HEK293 (cell line): ENCODE results near the gene CD276.
A peak's percentile ranks its signal among the peaks of the same experiment; 100 is the strongest.

Source experiments
- CTCF ChIA-PET: fragments of 350-600 bp; formaldehyde crosslinking; extraction: SDS; loops from one replicate; lab custom pipeline; 2021; ENCODE audit warnings: antibody characterized with exemption; lab: Yijun Ruan, JAX
- POLR2A ChIA-PET: fragments of 300-600 bp; formaldehyde crosslinking; extraction: SDS; loops from one replicate; lab custom pipeline; 2020; ENCODE audit warnings: antibody characterized with exemption, inconsistent platforms; lab: Yijun Ruan, JAX
- H3K27ac ChIP-seq: fragments of 200-500 bp; sonication (Bioruptor generic); 2 replicates; pipeline ENCODE4 v1.5.1; 2014; ENCODE audit warnings: low read depth, low read length, control low read depth, inconsistent platforms; ENCODE audit errors: extremely low read depth
- H3K36me3 ChIP-seq, 2 experiments: fragments of 200-500 bp in 1 of 2; sonication (Bioruptor generic) in 1 of 2; 1 replicate in 1 of 2; 2 replicates in 1 of 2; pipeline ENCODE4 v1.5.1; 2014 to 2017; ENCODE audit warnings: inconsistent platforms in 2 of 2, low read length in 2 of 2; ENCODE audit not compliant: control insufficient read depth in 2 of 2, insufficient read depth in 1 of 2
- H3K4me1 ChIP-seq: fragments of 200-500 bp; sonication (Bioruptor generic); 2 replicates; pipeline ENCODE4 v1.5.1; 2014; ENCODE audit warnings: mild to moderate bottlenecking, low read length, inconsistent platforms; ENCODE audit not compliant: control insufficient read depth, insufficient read depth
- H3K4me3 ChIP-seq: 2 replicates; pipeline ENCODE4 v1.5.1; 2011; ENCODE audit warnings: low read depth, mild to moderate bottlenecking, control low read depth, low read length, moderate library complexity
- H3K9me3 ChIP-seq: fragments of 200-500 bp; sonication (Bioruptor generic); 2 replicates; pipeline ENCODE4 v1.5.1; 2014; ENCODE audit warnings: low read depth, low read length, inconsistent platforms; ENCODE audit not compliant: control insufficient read depth, insufficient read depth
- EGR2 ChIP-seq: fragments of 450-650 bp; formaldehyde crosslinking; IDR thresholded peaks from 2 replicates; pipeline ENCODE4 v1.5.1; 2016; ENCODE audit warnings: low read depth, missing biosample characterization, missing genetic modification characterization
- PRDM1 ChIP-seq: fragments of 450-650 bp; formaldehyde crosslinking; IDR thresholded peaks from 2 replicates; pipeline ENCODE4; 2016; ENCODE audit warnings: missing biosample characterization, missing genetic modification characterization
- REST ChIP-seq: fragments of 450-650 bp; formaldehyde crosslinking; IDR thresholded peaks from 2 replicates; pipeline ENCODE4 v1.5.1; 2016; ENCODE audit warnings: missing biosample characterization, missing genetic modification characterization
- ZFHX2 ChIP-seq: fragments of 450-650 bp; formaldehyde crosslinking; conservative IDR thresholded peaks from 2 replicates; pipeline ENCODE4 v1.5.1; 2016; ENCODE audit warnings: missing biosample characterization, missing genetic modification characterization
- ZNF292 ChIP-seq: fragments of 450-650 bp; formaldehyde crosslinking; IDR thresholded peaks from 2 replicates; pipeline ENCODE4 v1.5.1; 2016; ENCODE audit warnings: low read depth, missing biosample characterization, missing genetic modification characterization, borderline replicate concordance
- ZNF548 ChIP-seq: fragments of 450-650 bp; formaldehyde crosslinking; IDR thresholded peaks from 2 replicates; pipeline ENCODE4 v1.5.1; 2016; ENCODE audit warnings: missing biosample characterization, missing genetic modification characterization
- TF ChIP-seq, protein P1 (sequence below): fragments of 450-650 bp; formaldehyde crosslinking; IDR thresholded peaks from 2 replicates; pipeline ENCODE4 v1.5.1; 2016; ENCODE audit warnings: missing biosample characterization, missing genetic modification characterization

The CD276 gene

DNA sequence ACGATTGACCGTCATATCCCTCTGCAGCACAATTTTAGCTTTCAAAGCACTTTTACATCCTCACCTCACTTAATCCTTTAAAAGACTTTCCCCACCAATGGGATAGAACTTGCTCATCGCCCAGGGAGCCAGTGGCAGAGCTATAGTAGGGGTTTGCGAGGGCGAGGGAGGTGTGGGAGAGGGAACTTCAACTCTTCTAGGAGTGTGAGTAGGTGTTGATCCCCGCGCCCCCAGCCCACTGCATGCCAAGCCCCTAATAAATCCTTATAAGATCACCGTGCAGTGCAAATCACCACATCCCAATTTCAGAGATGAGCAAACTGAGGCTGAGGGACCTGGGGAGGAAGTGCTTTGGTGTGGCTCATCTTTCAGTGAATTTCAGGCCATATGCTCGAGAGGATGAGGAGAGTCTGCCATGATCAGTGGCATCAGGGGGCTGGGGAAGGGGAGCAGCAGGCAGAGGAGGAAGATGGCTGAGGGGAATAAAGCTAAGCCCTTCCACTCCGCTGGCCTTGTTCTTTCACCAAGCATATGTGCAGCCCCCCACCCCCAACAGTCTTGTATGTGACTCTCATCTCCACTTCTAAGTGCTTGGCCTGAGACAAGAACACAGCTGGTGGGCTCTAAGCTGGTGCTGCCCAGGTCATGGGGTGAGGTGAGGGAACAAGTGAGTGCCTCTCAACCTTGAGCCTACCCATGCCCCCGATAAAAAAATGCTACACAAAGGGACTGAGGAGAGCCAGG, 63.8 kb downstream of the CD276 start:
- H3K27ac ChIP-seq = no peak overlapping the region
- TF ChIP-seq EGR2 (tag by site-specific recombination) (peak; percentile 90), ZFHX2 (tag by site-specific recombination) (peak; percentile 91), PRDM1 (tag by site-specific recombination) (no peak)
- TF ChIP-seq, all 188 proteins: peak for 2
- CTCF ChIA-PET = interaction anchor here (0.6 to 1.7 kb wide), 5 partner anchors 32 to 262 kb away, joined by 3 to 6 read pairs (median 3); no protein-coding TSS in a partner anchor
- Histone ChIP-seq H3K36me3 (peaks cover 0 to 10% of the 10 kb centered on the region in 2 experiments; a peak in 1 of 3 replicates), H3K9me3 (no peaks in the 10 kb centered on the region), H3K4me3 (no peak overlapping the region), H3K4me1 (peaks cover 1% of the 10 kb centered on the region; the same call in 1 of the 2 replicates)
- POLR2A ChIA-PET = interaction anchor here (0.6 to 1.1 kb wide), 2 partner anchors 9 to 35 kb away, joined by 3 to 4 read pairs; no protein-coding TSS in a partner anchor

DNA sequence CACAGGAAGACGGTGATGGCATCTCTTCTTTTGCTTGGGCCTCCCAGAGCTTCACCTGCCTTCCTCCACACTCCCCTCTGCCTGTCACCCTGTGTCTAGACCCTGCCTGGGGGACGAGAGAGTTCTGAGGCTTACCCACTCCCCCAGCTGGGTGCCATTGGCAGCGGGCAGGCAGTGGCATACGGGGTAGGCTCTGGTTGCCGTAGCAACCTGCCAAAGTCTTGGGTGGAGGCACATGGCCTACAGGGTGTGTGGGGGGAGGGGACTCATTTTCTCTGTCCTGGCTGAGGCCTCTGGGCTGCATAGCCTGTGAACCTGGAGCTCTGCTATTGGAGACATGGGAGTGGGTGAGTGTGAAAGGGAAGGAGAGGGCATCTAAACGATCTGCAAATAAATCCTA, 64.5 kb downstream of the CD276 start:
- peaks cover 0 to 10% of the 10 kb centered on the region in 2 experiments; a peak in 1 of 3 replicates for H3K36me3 ChIP-seq
- H3K4me3 ChIP-seq = no peak overlapping the region
- CTCF ChIA-PET = interaction anchor here (0.6 to 1.7 kb wide), 5 partner anchors 19 to 262 kb away, joined by 3 to 6 read pairs (median 3); no protein-coding TSS in a partner anchor
- POLR2A ChIA-PET = interaction anchor here (0.6 to 0.9 kb wide), 2 partner anchors 34 to 64 kb away, joined by 4 to 8 read pairs; no protein-coding TSS in a partner anchor
- TF ChIP-seq, protein P1, sequence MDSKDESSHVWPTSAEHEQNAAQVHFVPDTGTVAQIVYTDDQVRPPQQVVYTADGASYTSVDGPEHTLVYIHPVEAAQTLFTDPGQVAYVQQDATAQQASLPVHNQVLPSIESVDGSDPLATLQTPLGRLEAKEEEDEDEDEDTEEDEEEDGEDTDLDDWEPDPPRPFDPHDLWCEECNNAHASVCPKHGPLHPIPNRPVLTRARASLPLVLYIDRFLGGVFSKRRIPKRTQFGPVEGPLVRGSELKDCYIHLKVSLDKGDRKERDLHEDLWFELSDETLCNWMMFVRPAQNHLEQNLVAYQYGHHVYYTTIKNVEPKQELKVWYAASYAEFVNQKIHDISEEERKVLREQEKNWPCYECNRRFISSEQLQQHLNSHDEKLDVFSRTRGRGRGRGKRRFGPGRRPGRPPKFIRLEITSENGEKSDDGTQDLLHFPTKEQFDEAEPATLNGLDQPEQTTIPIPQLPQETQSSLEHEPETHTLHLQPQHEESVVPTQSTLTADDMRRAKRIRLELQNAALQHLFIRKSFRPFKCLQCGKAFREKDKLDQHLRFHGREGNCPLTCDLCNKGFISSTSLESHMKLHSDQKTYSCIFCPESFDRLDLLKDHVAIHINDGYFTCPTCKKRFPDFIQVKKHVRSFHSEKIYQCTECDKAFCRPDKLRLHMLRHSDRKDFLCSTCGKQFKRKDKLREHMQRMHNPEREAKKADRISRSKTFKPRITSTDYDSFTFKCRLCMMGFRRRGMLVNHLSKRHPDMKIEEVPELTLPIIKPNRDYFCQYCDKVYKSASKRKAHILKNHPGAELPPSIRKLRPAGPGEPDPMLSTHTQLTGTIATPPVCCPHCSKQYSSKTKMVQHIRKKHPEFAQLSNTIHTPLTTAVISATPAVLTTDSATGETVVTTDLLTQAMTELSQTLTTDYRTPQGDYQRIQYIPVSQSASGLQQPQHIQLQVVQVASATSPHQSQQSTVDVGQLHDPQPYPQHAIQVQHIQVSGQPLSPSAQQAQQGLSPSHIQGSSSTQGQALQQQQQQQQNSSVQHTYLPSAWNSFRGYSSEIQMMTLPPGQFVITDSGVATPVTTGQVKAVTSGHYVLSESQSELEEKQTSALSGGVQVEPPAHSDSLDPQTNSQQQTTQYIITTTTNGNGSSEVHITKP (tag by site-specific recombination) = peak; percentile 37; the same call in 1 of the 2 replicates
- no peak for TF ChIP-seq ZNF292 (tag by site-specific recombination)
- TF ChIP-seq, all 188 proteins: peak for 1
- Histone ChIP-seq H3K4me1 (no peaks in the 10 kb centered on the region; the same call in 1 of the 2 replicates), H3K9me3 (no peaks in the 10 kb centered on the region), H3K27ac (no peak overlapping the region)

- Histone ChIP-seq H3K4me1 (no peaks in the 10 kb centered on the region; the same call in 1 of the 2 replicates), H3K36me3 (peaks cover 0 to 10% of the 10 kb centered on the region in 2 experiments; a peak in 1 of 3 replicates), H3K4me3 (no peak overlapping the region), H3K27ac (no peak overlapping the region), H3K9me3 (no peaks in the 10 kb centered on the region)
- TF ChIP-seq ZNF548 (tag by site-specific recombination) (no peak), REST (tag by site-specific recombination) (peak; percentile 57; the same call in 1 of the 2 replicates)
- POLR2A ChIA-PET = interaction anchor here (0.9 kb wide), 1 partner anchor 65 kb away, joined by 8 read pairs; no protein-coding TSS in a partner anchor
- CTCF ChIA-PET = interaction anchor here (1.2 to 1.7 kb wide), 2 partner anchors 19 to 45 kb away, joined by 3 to 6 read pairs; no protein-coding TSS in a partner anchor
Measured at GRCh38 chr15:73749533-73749932, 65.3 kb downstream of the CD276 start.
